OCI-LY3 (cell line): ENCODE results near the gene SLC7A11.

Experiments
- H2AFZ ChIP-seq: fragments of 200-600, 300-600 bp; shearing (Covaris generic); 2 replicates; pipeline ENCODE4 v1.6.0; 2014; ENCODE audit warnings: antibody characterized with exemption, low read depth, low read length
- H3K27ac ChIP-seq: fragments of 200-600, 300-600 bp; sonication (generic); 2 replicates; pipeline ENCODE4 v1.5.1; 2014; ENCODE audit warnings: mild to moderate bottlenecking, low read length, moderate library complexity, mixed read lengths
- H3K27me3 ChIP-seq: fragments of 200-600, 300-600 bp; sonication (generic); 2 replicates; pipeline ENCODE4 v1.6.1; 2014; ENCODE audit warnings: low read depth, low read length, mixed read lengths
- H3K36me3 ChIP-seq: fragments of 200-600, 300-600 bp; sonication (generic); replicated peaks from 2 replicates; pipeline ENCODE3; 2014; ENCODE audit warnings: low read depth, low read length, mixed read lengths
- H3K4me1 ChIP-seq: fragments of 300-600, 200-600 bp; sonication (generic); 2 replicates; pipeline ENCODE4 v1.6.1; 2014; ENCODE audit warnings: low read length, mixed read lengths
- H3K4me2 ChIP-seq: fragments of 200-600, 300-600 bp; sonication (generic); 2 replicates; pipeline ENCODE4 v1.6.1; 2014; ENCODE audit warnings: low read length, mixed read lengths
- H3K4me3 ChIP-seq: fragments of 300-600, 200-600 bp; sonication (generic); 2 replicates; pipeline ENCODE4 v1.5.1; 2014; ENCODE audit warnings: antibody characterized with exemption, mild to moderate bottlenecking, low read length, moderate library complexity
- H3K79me2 ChIP-seq: fragments of 300-600, 200-600 bp; shearing (Covaris generic); 2 replicates; pipeline ENCODE4 v1.6.1; 2014; ENCODE audit warnings: mild to moderate bottlenecking, low read length, mixed read lengths
- H3K9ac ChIP-seq: fragments of 300-600, 200-600 bp; shearing (Covaris generic); 2 replicates; pipeline ENCODE4 v1.6.0; 2014; ENCODE audit warnings: mild to moderate bottlenecking, low read length, moderate library complexity
- H3K9me3 ChIP-seq: fragments of 200-600, 300-600 bp; shearing (Covaris generic); 2 replicates; pipeline ENCODE4 v1.6.1; 2014; ENCODE audit warnings: low read length, mixed read lengths; ENCODE audit not compliant: insufficient read depth
- H4K20me1 ChIP-seq: fragments of 200-600, 300-600 bp; sonication (generic); 2 replicates; pipeline ENCODE4 v1.6.1; 2016; ENCODE audit warnings: low read length, mixed read lengths; ENCODE audit not compliant: insufficient read depth
- CTCF ChIP-seq: fragments of 200-600, 300-600 bp; sonication (generic); IDR thresholded peaks from 2 replicates; pipeline ENCODE4 v1.5.1; 2014; ENCODE audit warnings: antibody characterized with exemption, low read length, low read depth
- EZH2phosphoT487 ChIP-seq: fragments of 200-600 bp; shearing (Covaris generic); IDR thresholded peaks from 2 replicates; pipeline ENCODE4 v1.6.1; 2018; ENCODE audit warnings: antibody characterized with exemption, mixed run types, low read depth

SLC7A11 gene

GRCh38 chr4:138184886-138185285 is 57.3 kb downstream of the SLC7A11 start:
- no peaks in the 10 kb centered on the region for H3K79me2 ChIP-seq
- no peaks in the 10 kb centered on the region for H3K36me3 ChIP-seq
- no peak overlapping the region for H2AFZ ChIP-seq
- no peaks in the 10 kb centered on the region for H4K20me1 ChIP-seq
- TF ChIP-seq CTCF = no peak
- H3K27me3 ChIP-seq = no peaks in the 10 kb centered on the region
- H3K4me1 ChIP-seq = peaks cover 16% of the 10 kb centered on the region
- H3K27ac ChIP-seq = no peak overlapping the region
- H3K9ac ChIP-seq = no peak overlapping the region
- no peaks in the 10 kb centered on the region for H3K9me3 ChIP-seq
- H3K4me3 ChIP-seq = no peak overlapping the region
- H3K4me2 ChIP-seq = no peak overlapping the region

- H3K27me3 ChIP-seq = no peaks in the 10 kb centered on the region
- H3K9me3 ChIP-seq = no peaks in the 10 kb centered on the region
- H2AFZ ChIP-seq = 0 out of 2 replicates have a peak overlapping the region, but pooled peaks have one; percentile 13
- H3K9ac ChIP-seq = no peak overlapping the region
- H3K79me2 ChIP-seq = no peaks in the 10 kb centered on the region
- no peak overlapping the region for H3K4me3 ChIP-seq
- H3K4me2 ChIP-seq = peak overlapping the region; percentile 37
- peak; percentile 97 for TF ChIP-seq CTCF
- TF ChIP-seq EZH2phosphoT487 = no peak
- peaks cover 4% of the 10 kb centered on the region; the same call in 1 of the 2 replicates for H3K4me1 ChIP-seq
- H3K27ac ChIP-seq = no peak overlapping the region
- no peaks in the 10 kb centered on the region for H3K36me3 ChIP-seq
- H4K20me1 ChIP-seq = no peaks in the 10 kb centered on the region
These were observed 59.2 kb downstream of the SLC7A11 start for GRCh38 chr4:138182838-138183426.

GRCh38 chr4:138181287-138181686 is 60.9 kb downstream of the SLC7A11 start:
- H3K27me3 ChIP-seq = no peaks in the 10 kb centered on the region
- H3K9me3 ChIP-seq = no peaks in the 10 kb centered on the region
- no peak overlapping the region for H3K4me3 ChIP-seq
- H3K79me2 ChIP-seq = no peaks in the 10 kb centered on the region
- no peak overlapping the region for H3K9ac ChIP-seq
- H2AFZ ChIP-seq = no peak overlapping the region
- TF ChIP-seq EZH2phosphoT487 (no peak), CTCF (no peak)
- no peaks in the 10 kb centered on the region for H4K20me1 ChIP-seq
- H3K27ac ChIP-seq = no peak overlapping the region
- no peaks in the 10 kb centered on the region for H3K36me3 ChIP-seq
- no peak overlapping the region for H3K4me2 ChIP-seq
- H3K4me1 ChIP-seq = peaks cover 4% of the 10 kb centered on the region; the same call in 1 of the 2 replicates

- H3K4me3 ChIP-seq = no peak overlapping the region
- no peaks in the 10 kb centered on the region for H3K9me3 ChIP-seq
- H3K27me3 ChIP-seq = no peaks in the 10 kb centered on the region
- no peak overlapping the region for H3K4me2 ChIP-seq
- TF ChIP-seq CTCF (no peak), EZH2phosphoT487 (no peak)
- H3K4me1 ChIP-seq = peaks cover 4% of the 10 kb centered on the region; the same call in 1 of the 2 replicates
- no peaks in the 10 kb centered on the region for H3K79me2 ChIP-seq
- H2AFZ ChIP-seq = no peak overlapping the region
- H4K20me1 ChIP-seq = no peaks in the 10 kb centered on the region
- no peaks in the 10 kb centered on the region for H3K36me3 ChIP-seq
- no peak overlapping the region for H3K9ac ChIP-seq
- H3K27ac ChIP-seq = no peak overlapping the region
These were observed 63.6 kb downstream of the SLC7A11 start for GRCh38 chr4:138178566-138178965.
